Mesothelial cell of epicardium (in vitro differentiated cells): ENCODE measurements around the gene PACSIN1. TPM values are rescaled to one million over a fixed set of nuclear protein-coding genes. Genes with fewer than 3 reads are reported as not detected.
A peak's percentile ranks its signal among the peaks of the same experiment; 100 is the strongest.

Source experiments
- DNase-seq, 2 experiments: peaks; one replicate each; pipeline ENCODE4 v3.0.0; 2021; ENCODE audit warnings: low spot score in 2 of 2; ENCODE audit not compliant: unreplicated experiment in 2 of 2
- H3K27ac Mint-ChIP-seq: 2 replicates; pipeline ENCODE4 v1.8.0; 2021; ENCODE audit warnings: mixed read lengths
- H3K27me3 Mint-ChIP-seq: 2 replicates; pipeline ENCODE4 v1.8.0; 2021; ENCODE audit warnings: low read depth, mixed read lengths
- H3K36me3 Mint-ChIP-seq: 2 replicates; pipeline ENCODE4 v1.8.0; 2021; ENCODE audit warnings: mixed read lengths
- H3K4me1 Mint-ChIP-seq: 2 replicates; pipeline ENCODE4 v1.8.0; 2021; ENCODE audit warnings: mixed read lengths
- H3K4me3 Mint-ChIP-seq: 2 replicates; pipeline ENCODE4 v1.8.0; 2021; ENCODE audit warnings: mild to moderate bottlenecking, moderate library complexity, mixed read lengths
- H3K9me3 Mint-ChIP-seq: 2 replicates; pipeline ENCODE4 v1.8.0; 2021; ENCODE audit warnings: mixed read lengths
- CTCF ChIP-seq: fragments of 200-600 bp; sonication (generic); IDR thresholded peaks from one replicate; pipeline ENCODE4 v1.5.0; 2021; ENCODE audit warnings: antibody characterized with exemption; ENCODE audit not compliant: unreplicated experiment
- total RNA-seq: library from RNA; stranded (reverse); gene quantifications from 3 replicates; pipeline ENCODE4 v1.2.1, GENCODE V29; 2021

Gene PACSIN1
- total RNA-seq, 1 donor from 2014 or later, result 3.3 TPM

GRCh38 chr6:34523441-34524206 lies 57.7 kb downstream of the PACSIN1 start:
- no peak for DNase-seq
- no peaks in the 10 kb centered on the region for H3K36me3 Mint-ChIP-seq
- H3K4me1 Mint-ChIP-seq, result peaks cover 9% of the 10 kb centered on the region
- H3K4me3 Mint-ChIP-seq, result no peak overlapping the region
- peaks cover 4% of the 10 kb centered on the region for H3K27me3 Mint-ChIP-seq
- H3K9me3 Mint-ChIP-seq, result no peaks in the 10 kb centered on the region
- H3K27ac Mint-ChIP-seq, result no peak overlapping the region
- TF ChIP-seq CTCF, result no peak

- H3K27me3 Mint-ChIP-seq, result peaks cover 8% of the 10 kb centered on the region
- no peak overlapping the region for H3K27ac Mint-ChIP-seq
- peaks cover 9% of the 10 kb centered on the region for H3K4me1 Mint-ChIP-seq
- H3K9me3 Mint-ChIP-seq, result no peaks in the 10 kb centered on the region
- TF ChIP-seq CTCF, result no peak
- DNase-seq, result no peak
- no peaks in the 10 kb centered on the region for H3K36me3 Mint-ChIP-seq
- H3K4me3 Mint-ChIP-seq, result no peak overlapping the region
These were observed 58.6 kb downstream of the PACSIN1 start for GRCh38 chr6:34524499-34524898.

GRCh38 chr6:34524971-34525370 lies 59.1 kb downstream of the PACSIN1 start:
- Mint-ChIP-seq H3K27ac (peak overlapping the region; percentile 18), H3K4me1 (peaks cover 9% of the 10 kb centered on the region), H3K27me3 (peaks cover 8% of the 10 kb centered on the region), H3K9me3 (no peaks in the 10 kb centered on the region), H3K4me3 (no peak overlapping the region), H3K36me3 (no peaks in the 10 kb centered on the region)
- TF ChIP-seq CTCF, result no peak
- no peak for DNase-seq

- Mint-ChIP-seq H3K27me3 (peaks cover 8% of the 10 kb centered on the region), H3K36me3 (no peaks in the 10 kb centered on the region), H3K4me1 (peaks cover 9% of the 10 kb centered on the region), H3K27ac (no peak overlapping the region), H3K9me3 (no peaks in the 10 kb centered on the region), H3K4me3 (no peak overlapping the region)
- TF ChIP-seq CTCF, result no peak
- no peak for DNase-seq
These were observed 59.7 kb downstream of the PACSIN1 start for GRCh38 chr6:34525431-34526175.

GRCh38 chr6:34526241-34526972 lies 60.5 kb downstream of the PACSIN1 start:
- H3K9me3 Mint-ChIP-seq, result no peaks in the 10 kb centered on the region
- no peak for TF ChIP-seq CTCF
- H3K36me3 Mint-ChIP-seq, result no peaks in the 10 kb centered on the region
- H3K4me1 Mint-ChIP-seq, result peaks cover 9% of the 10 kb centered on the region
- H3K27ac Mint-ChIP-seq, result no peak overlapping the region
- DNase-seq, result no peak
- peak overlapping the region; percentile 59 for H3K4me3 Mint-ChIP-seq
- H3K27me3 Mint-ChIP-seq, result peaks cover 8% of the 10 kb centered on the region
